H1 (cell line): ENCODE measurements around the gene KIF26A. TPM values are rescaled to one million over a fixed set of nuclear protein-coding genes. Genes with fewer than 3 reads are reported as not detected.

ENCODE experiments used
- ASH2L ChIP-seq: fragments of 200-600, 300-600 bp; sonication (generic); IDR thresholded peaks from one replicate; pipeline ENCODE4 v1.7.1; 2017; ENCODE audit warnings: low read length
- polyA plus RNA-seq, 7 experiments: library from polyadenylated mRNA; depleted of rRNA in 3 of 7; stranded (reverse) in 5 of 7; unstranded in 2 of 7; fragments of >200 nt in 5 of 7; fragments of 200-250 nt in 2 of 7; gene quantifications; 1 replicate in 5 of 7; 2 replicates in 1 of 7; 4 replicates in 1 of 7; pipeline versions ENCODE4 v1.2.1 to v1.2.3, GENCODE V29; 2011 to 2013; ENCODE audit warnings: missing spikeins in 2 of 7, mixed read lengths in 2 of 7
- total RNA-seq: library from RNA; stranded (reverse); fragmentation: NEBNext Ultra II Directional; extraction: Animal tissue kit (Norgen Biotek cat#: 25700); gene quantifications from 2 replicates; pipeline ENCODE4 v1.2.1, GENCODE V29; 2021

The KIF26A gene
- total and polyA plus RNA-seq, 2 of the 8 experiments (the other 6 are each of a cell fraction or from before 2014, with no cell fraction given) = 11.5 to 41.6 TPM

- no peak for TF ChIP-seq ASH2L
These were observed 2.3 kb downstream of the KIF26A start (continued) for GRCh38 chr14:104140463-104141331.
